Measurements from ENCODE around the gene B3GNT2.
A peak's percentile ranks its signal among the peaks of the same experiment; 100 is the strongest.
"Not testable (repeated sequence)": the region's sequence is repeated elsewhere in the genome, so short reads cannot be mapped to it uniquely, and the experiment has no call there.

Gene B3GNT2

DNA sequence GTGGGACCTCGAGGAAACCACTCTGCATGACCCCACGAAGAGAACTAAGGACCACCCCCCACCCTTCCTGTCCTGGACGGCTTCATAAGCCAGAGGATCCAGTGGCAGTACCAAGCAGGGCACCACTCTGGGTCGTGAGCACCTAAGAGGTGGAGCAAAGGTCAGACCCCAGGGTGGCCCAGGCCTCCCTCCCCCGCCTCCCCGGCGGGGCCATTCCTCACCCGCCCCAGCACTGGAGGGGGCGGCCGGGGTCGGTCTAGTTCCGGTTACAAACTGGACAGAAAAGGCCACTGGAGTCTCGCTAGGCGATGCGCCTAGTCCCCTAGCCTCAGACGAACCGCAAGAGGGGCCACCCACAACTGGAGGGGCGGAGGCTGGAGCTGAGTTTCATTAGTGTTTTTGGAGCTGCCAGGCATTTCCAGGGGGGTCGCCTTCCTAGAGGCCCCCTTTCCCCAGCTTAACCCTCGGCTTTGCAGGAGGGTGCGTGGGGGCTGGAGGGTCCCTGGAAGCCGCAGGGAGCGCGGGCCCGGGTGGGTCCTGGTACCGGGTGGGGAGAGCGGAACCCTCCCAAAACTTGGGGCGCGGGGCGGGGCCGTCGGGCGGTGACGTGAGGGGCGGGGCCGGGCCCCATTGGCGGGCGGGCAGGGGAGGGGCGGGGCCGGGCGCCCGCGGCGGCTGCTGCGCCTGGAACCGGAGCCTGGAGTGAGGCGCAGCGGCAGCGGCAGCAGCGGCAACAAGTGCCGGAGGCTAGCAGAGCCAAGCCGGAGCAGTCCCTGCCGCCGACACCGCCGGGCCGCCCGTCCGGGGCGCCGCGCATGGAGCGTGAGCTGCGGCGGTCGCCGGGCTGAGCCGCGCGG lies at the start of gene B3GNT2:
TSS of gene B3GNT2 (plus strand) at position 695 of the 857 bp plus-strand sequence. CDS start 26,106 bp downstream, outside the sequence.
- peak; percentile 80 to 89 for DNase-seq

- peak; percentile 43 to 49 for DNase-seq
Observed at GRCh38 chr2:62146790-62147189, 49.1 kb upstream of the B3GNT2 start.

- DNase-seq = no peak
Observed at GRCh38 chr2:62147610-62148301, 48.2 kb upstream of the B3GNT2 start.

DNA sequence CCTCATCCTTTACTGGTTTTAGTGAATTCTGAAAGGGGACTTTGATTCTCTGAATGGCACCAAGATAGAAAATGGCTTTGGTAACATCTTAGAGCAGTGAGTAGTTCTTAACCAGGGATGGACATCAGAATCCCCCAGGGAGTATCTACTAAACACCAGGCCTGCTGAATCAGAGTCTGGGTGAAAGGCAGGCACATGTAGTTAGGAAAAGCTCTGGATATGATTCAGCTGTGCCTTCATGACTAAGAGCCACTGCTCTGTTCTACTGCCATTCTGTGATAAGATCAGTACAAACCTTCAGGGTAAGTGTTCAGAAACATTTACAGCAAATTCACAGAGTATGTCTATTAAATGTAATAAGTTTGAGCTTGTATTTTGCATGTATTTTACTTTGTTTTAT lies 46.2 kb upstream of the B3GNT2 start:
- DNase-seq = no peak

GRCh38 chr2:62150597-62151305 lies 45.2 kb upstream of the B3GNT2 start:
- no peak for DNase-seq

GRCh38 chr2:62151306-62151638 lies 44.6 kb upstream of the B3GNT2 start:
- no peak for DNase-seq

DNA sequence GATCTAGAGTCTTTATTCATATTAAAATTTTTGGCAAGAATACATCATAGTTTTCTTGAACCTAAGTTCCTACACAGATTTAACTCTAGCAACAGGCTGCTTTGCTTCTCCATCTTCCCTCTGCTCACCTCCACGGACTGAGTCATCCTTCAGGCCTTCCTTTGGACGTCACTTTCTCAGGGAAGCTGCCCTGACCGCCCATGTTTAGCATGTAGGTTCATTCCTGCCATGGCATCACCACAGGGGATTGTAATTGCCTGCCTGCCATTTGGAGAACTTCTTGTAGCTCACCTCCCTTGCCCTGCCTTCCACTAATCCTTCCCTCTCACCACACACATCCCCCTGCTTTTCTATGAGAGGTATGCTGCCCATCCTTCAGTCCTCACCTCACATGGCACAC lies 43.9 kb upstream of the B3GNT2 start:
- no peak for DNase-seq

- no peak for DNase-seq
Observed at GRCh38 chr2:62156861-62157496, 38.9 kb upstream of the B3GNT2 start.

DNA sequence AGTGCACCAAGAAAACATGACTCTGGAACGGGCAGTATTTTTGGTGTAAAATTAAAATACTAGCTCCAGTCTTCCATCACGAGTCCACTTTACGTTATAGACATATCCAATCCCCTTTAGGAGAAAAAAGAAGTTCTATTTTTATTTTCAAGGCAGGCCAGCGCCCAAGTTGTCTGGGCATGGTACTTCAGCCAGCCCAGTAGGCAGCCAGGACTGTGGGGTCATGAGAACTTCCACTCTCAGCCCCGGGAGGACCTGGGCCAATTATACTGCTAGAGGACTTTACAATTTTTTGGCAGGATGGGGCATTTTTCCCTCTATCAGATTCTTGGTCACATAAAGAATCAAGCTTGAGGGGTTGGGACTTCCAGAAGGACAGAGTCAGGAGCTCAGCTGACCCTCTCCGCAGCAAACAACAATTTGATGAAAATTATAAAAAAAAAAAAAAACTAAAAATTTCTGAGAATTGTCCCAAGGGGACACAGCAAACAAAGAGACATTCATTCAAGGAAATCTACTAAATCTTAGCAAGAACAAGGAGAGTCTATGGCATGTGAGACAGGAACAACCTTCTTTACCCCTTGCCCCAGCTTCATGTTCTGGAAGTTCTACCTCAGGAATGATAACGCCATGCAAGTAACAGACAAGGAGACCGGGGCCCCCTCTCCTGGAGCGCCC lies 37.3 kb upstream of the B3GNT2 start:
- DNase-seq = no peak

DNA sequence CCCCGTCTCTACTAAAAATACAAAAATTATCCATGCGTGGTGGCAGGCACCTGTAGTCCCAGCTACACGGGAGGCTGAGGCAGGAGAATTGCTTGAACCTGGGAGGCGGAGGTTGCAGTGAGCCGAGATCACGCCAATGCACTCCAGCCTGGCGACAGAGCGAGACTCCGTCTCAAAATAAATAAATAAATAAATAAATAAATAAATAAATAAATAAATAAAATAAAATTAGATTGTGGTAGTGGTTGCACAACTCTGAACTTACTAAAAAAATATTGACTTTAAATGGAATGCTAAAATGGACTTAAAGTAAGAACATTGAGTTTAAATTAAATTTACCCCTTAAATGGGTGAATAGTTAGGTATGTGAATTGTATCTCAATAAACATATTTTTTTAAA lies 35.2 kb upstream of the B3GNT2 start:
- not testable (repeated sequence) for DNase-seq

DNA sequence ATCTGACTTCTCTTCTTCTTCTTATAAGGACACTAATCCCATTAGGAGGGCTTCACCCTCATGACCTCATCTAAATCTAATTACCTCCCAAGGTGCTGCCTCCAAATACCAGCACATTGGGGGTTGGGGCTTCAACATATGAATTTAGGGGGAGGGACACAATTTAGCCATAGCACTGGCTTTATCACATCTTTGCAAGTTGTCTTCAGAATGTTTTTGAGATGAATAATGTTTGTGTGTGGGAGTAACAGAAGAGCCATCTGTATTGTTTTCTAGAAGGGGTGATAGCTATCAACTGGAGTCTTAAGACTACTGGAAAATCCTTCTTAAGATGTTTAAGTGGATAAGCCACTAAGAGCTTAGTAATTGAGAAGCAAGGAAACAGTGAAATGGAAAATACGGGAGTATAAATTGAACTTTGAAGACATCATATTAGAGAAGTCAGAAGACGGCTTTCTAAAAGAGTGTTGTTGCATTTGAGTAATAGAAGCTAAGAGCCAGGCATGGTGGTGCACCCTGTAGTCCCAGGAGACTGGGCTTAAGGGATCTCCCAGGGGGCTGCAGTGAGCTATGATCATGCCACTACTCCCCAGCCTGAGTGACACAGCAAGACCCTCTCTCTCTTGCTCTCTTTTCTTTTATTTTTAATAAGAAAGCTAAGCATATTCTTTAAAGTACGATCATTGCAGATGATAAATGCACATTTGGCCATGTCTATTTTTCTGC lies 32.6 kb upstream of the B3GNT2 start:
- DNase-seq = no peak

GRCh38 chr2:62163834-62164233 lies 32.1 kb upstream of the B3GNT2 start:
- no peak for DNase-seq

DNA sequence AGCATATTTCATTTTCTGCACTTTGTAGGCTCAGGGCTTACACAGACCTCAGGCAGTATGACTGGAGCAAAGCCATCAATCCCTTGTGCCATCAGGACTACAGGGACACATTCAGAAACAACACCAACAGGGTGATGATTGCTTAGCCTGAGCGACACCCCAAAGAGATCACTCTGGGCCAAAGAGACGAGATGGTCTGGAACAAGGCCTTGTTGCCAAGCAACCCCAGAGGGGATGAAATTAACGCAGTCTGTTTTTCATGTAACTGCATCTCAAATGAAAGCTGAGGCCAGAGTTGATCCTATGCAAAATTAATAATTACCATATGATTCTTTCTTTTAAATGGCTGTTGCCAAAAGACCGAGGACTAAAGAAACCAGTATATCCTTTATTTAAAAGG lies 20.2 kb upstream of the B3GNT2 start:
- no peak for DNase-seq

DNA sequence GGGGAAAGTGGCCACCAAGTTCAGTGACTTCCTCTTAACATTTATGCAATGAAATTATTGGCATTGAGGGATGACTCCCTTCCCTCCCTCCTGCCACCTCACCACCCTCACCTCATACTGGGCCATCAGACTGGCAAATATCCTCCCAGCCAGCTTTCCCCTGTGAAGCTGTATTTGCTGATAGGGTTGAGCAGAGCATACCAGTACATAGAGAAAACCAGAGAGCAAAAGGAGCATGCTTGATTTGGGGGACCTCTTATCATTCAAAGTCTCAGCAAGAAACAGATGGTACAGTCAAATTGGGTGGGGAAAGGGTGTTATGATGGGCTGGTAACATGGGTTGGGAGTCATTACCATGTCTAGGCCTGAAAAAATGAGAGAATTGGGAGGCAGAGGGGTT lies 19.1 kb upstream of the B3GNT2 start:
- no peak for DNase-seq

DNA sequence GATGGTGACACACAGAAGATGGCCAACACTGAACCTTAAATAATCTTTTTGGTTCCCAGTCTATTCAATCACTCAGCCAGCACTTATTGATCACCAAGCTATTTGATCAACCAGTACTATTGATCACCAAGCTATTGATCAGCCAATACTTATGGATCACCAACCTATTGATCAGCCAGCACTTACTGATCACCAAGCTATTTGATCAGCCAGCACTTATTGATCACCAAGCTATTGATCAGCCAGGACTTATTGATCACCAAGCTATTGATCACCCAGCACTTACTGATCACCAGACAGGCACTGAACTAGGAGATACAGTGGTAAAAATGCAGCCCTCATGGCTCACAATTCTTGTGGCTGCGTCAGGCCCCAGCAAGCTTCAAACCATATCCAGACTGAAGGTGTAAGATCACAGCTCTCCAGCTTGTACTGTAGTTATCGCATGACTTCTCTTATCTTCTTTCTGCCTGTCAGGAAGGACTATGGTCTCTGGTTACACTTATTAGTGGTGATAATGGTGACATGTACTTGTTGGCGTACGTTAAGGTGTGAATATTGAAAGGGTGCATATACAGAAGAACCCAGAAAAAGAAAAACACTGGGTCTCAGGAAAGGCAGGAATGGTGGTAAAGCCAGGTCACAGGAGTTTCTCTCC lies 18.4 kb upstream of the B3GNT2 start:
- DNase-seq = no peak

DNA sequence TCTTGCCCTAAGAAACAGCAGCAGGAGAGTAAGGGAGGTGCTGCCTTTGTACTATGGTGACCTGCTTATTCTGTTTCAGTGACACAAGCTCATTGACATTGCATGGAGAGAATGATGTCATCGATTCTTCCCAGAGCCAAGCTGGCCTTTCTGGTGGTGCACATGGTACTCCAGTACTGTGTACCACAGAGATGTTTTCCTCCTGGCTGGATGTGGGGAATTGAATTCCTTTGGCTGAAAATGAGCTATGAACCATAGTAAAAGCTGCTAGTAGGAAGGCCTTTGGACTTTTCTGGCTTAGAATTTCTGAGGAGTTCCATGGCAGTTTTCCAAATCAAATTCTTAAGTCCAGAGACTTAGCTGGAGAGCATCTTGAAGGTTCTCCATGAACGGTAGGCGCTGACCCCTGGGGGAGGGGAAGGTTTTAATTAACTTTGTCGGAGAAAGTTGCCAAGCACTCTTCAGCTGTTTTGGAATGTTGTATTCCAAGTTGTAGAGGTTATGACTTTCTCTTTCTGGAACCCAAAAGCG lies 17.1 kb upstream of the B3GNT2 start:
- no peak for DNase-seq

DNA sequence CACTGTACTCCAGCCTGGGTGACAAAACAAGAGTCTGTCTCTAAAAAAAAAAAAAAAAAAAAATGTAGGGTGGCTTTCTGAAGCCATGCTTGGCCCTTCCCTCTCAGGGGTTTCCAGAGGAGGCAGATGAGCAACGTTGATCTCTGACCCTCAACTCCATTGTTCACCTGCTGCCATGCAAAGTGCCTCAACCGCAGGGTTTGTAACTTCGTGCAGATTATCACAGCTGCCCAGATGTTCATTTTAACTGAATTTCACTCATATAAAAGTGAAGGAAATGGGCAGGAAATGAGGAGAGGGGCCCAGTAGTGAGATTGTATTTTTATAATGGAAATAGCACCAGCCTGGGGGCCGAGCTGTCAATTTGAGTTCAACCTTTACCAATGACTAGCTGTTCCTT lies 14.9 kb upstream of the B3GNT2 start:
- no peak for DNase-seq

- DNase-seq = no peak
Observed at GRCh38 chr2:62181843-62182242, 14.1 kb upstream of the B3GNT2 start.

DNA sequence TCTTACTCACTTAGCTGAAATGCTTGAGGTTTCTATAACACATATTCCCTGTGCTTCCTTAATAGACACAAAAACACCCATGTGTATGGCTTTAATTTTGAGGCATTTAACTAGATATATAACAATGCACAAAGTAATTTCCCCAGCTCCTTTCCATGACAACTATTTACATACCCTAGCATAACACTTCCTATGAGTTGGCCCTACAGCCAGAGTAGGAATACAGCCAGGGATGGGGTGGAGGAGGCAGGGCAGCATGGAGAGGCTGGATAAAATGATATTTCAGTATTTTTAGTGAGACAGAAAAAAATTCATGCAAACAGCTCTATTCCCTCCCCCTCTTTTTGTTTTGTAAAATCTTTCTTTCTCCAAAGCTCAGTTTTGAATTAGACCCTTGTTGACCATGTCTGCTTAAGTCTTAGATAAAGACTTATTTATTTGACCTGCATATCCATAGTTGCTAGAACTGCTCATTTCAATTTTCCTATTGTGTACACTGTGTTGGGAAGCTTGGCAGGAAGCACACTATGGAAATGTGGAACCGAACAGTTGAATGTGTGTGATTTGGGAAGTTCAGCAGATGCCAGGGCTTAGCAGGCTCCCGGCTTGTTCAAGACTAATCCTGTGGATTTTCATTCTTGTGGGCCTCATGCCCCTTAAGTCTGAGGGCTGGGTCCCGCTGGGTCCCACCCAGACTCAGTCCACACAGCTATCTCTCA lies 11.2 kb upstream of the B3GNT2 start:
- DNase-seq = no peak

GRCh38 chr2:62185475-62186155 lies 10.3 kb upstream of the B3GNT2 start:
- no peak for DNase-seq

Measured in CD4-positive, alpha-beta T cell treated with Interferon alpha-2 for 1 hour (primary cell).